ENCODE data around the gene ETV7.

Gene ETV7

GRCh38 chr6:36350681-36351571 lies 36.5 kb downstream of the ETV7 start:
- DNase-seq (ENCODE audit: low read depth) = no peak
- no peak overlapping the region for H3K4me3 ChIP-seq (ENCODE audit: low read depth, low read length)
- TF ChIP-seq CTCF (IDR thresholded peaks at IDR 0.05; ENCODE audit: insufficient read depth, low read depth, low read length, missing control alignments) = no peak

GRCh38 chr6:36350082-36350481 lies 37.4 kb downstream of the ETV7 start:
- no peak for DNase-seq (ENCODE audit: low read depth)
- H3K4me3 ChIP-seq (ENCODE audit: low read depth, low read length) = no peak overlapping the region
- no peak for TF ChIP-seq CTCF (IDR thresholded peaks at IDR 0.05; ENCODE audit: insufficient read depth, low read depth, low read length, missing control alignments)

- H3K4me3 ChIP-seq (ENCODE audit: low read depth, low read length) = no peak overlapping the region
- no peak for DNase-seq (ENCODE audit: low read depth)
- no peak for TF ChIP-seq CTCF (IDR thresholded peaks at IDR 0.05; ENCODE audit: insufficient read depth, low read depth, low read length, missing control alignments)
Measured at GRCh38 chr6:36349240-36349639, 38.2 kb downstream of the ETV7 start.

- TF ChIP-seq CTCF (IDR thresholded peaks at IDR 0.05; ENCODE audit: insufficient read depth, low read depth, low read length, missing control alignments) = no peak
- no peak overlapping the region for H3K4me3 ChIP-seq (ENCODE audit: low read depth, low read length)
- DNase-seq (ENCODE audit: low read depth) = no peak
Measured at GRCh38 chr6:36347621-36348020, 39.8 kb downstream of the ETV7 start.

- no peak for TF ChIP-seq CTCF (IDR thresholded peaks at IDR 0.05; ENCODE audit: insufficient read depth, low read depth, low read length, missing control alignments)
- DNase-seq (ENCODE audit: low read depth) = no peak
- no peak overlapping the region for H3K4me3 ChIP-seq (ENCODE audit: low read depth, low read length)
Measured at GRCh38 chr6:36346486-36347273, 40.8 kb downstream of the ETV7 start.

GRCh38 chr6:36345681-36346466 lies 41.6 kb downstream of the ETV7 start:
- no peak for DNase-seq (ENCODE audit: low read depth)
- TF ChIP-seq CTCF (IDR thresholded peaks at IDR 0.05; ENCODE audit: insufficient read depth, low read depth, low read length, missing control alignments) = no peak
- no peak overlapping the region for H3K4me3 ChIP-seq (ENCODE audit: low read depth, low read length)

Data from GM12865 (cell line).